ENCODE results near the gene QKI.

The QKI gene

DNA sequence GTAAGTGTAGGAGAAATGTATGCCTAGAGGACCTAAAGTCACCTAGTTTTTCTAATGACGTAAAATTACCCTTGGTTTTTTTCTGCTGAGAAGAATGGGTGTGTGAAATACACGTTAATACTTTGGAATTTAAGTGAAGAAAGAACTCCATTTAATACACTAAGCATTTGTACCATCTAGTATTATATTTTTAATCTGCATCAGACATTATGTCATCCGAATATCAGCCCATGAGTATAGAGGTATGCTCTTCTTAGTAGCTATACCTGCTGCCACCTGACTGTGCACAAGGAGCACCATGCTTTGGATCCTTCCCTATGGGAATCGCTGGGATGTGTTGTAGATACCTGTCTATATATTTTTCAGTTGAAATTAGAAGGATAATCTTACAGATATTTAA lies 106.4 kb downstream of the QKI start:
- Histone ChIP-seq H3K36me3 (ENCODE audit: control insufficient read depth in 2 of 2, insufficient read depth in 1 of 2, low read length in 2 of 2) (no peaks in the 10 kb centered on the region), H3K4me1 (ENCODE audit: control insufficient read depth, insufficient read depth, low read length) (no peaks in the 10 kb centered on the region), H3K4me3 (ENCODE audit: low read depth, low read length) (no peak overlapping the region), H3K27ac (ENCODE audit: extremely low read depth, low read depth, low read length) (no peak overlapping the region), H3K9me3 (ENCODE audit: control insufficient read depth, insufficient read depth, low read depth, low read length) (no peaks in the 10 kb centered on the region)
- TF ChIP-seq ZEB2 (tag by site-specific recombination; IDR thresholded peaks at IDR 0.05) (no peak), ZNF513 (tag by site-specific recombination; IDR thresholded peaks at IDR 0.05) (no peak), MZF1 (tag by site-specific recombination; IDR thresholded peaks at IDR 0.05; ENCODE audit: borderline replicate concordance) (no peak), ZNF211 (tag by site-specific recombination; IDR thresholded peaks at IDR 0.05; ENCODE audit: low read depth) (no peak), ZNF544 (tag by site-specific recombination; IDR thresholded peaks at IDR 0.05) (no peak), AEBP2 (tag by site-specific recombination; IDR thresholded peaks at IDR 0.05; ENCODE audit: borderline replicate concordance) (no peak), BCL11B (tag by site-specific recombination; IDR thresholded peaks at IDR 0.05; ENCODE audit: low read depth) (no peak), ZNF10 (tag by site-specific recombination; IDR thresholded peaks at IDR 0.05) (no peak), ZNF324 (tag by site-specific recombination; IDR thresholded peaks at IDR 0.05) (no peak), OSR2 (tag by site-specific recombination; IDR thresholded peaks at IDR 0.05) (no peak), HOXC10 (CRISPR knock-in tag; IDR thresholded peaks at IDR 0.05) (no peak), GFI1B (tag by site-specific recombination; IDR thresholded peaks at IDR 0.05) (no peak), ZNF600 (tag by site-specific recombination; IDR thresholded peaks at IDR 0.05) (no peak), ZNF26 (tag by site-specific recombination; IDR thresholded peaks at IDR 0.05) (no peak)
- TF ChIP-seq, protein P1, sequence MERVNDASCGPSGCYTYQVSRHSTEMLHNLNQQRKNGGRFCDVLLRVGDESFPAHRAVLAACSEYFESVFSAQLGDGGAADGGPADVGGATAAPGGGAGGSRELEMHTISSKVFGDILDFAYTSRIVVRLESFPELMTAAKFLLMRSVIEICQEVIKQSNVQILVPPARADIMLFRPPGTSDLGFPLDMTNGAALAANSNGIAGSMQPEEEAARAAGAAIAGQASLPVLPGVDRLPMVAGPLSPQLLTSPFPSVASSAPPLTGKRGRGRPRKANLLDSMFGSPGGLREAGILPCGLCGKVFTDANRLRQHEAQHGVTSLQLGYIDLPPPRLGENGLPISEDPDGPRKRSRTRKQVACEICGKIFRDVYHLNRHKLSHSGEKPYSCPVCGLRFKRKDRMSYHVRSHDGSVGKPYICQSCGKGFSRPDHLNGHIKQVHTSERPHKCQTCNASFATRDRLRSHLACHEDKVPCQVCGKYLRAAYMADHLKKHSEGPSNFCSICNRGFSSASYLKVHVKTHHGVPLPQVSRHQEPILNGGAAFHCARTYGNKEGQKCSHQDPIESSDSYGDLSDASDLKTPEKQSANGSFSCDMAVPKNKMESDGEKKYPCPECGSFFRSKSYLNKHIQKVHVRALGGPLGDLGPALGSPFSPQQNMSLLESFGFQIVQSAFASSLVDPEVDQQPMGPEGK (tag by site-specific recombination; IDR thresholded peaks at IDR 0.05) = no peak
- TF ChIP-seq, protein P2, sequence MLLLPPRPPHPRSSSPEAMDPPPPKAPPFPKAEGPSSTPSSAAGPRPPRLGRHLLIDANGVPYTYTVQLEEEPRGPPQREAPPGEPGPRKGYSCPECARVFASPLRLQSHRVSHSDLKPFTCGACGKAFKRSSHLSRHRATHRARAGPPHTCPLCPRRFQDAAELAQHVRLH (tag by site-specific recombination; IDR thresholded peaks at IDR 0.05) = no peak
- ChIA-PET POLR2A (no interaction called here), CTCF (interaction anchor here (1.0 kb wide), 1 partner anchor 34 kb away, joined by 5 read pairs; no protein-coding TSS in a partner anchor)

- POLR2A ChIA-PET = no interaction called here
- H3K27ac ChIP-seq (ENCODE audit: extremely low read depth, low read depth, low read length) = no peak overlapping the region
- H3K9me3 ChIP-seq (ENCODE audit: control insufficient read depth, insufficient read depth, low read depth, low read length) = no peaks in the 10 kb centered on the region
- no peak overlapping the region for H3K4me3 ChIP-seq (ENCODE audit: low read depth, low read length)
- CTCF ChIA-PET = no interaction called here
- H3K36me3 ChIP-seq (ENCODE audit: control insufficient read depth in 2 of 2, insufficient read depth in 1 of 2, low read length in 2 of 2) = no peaks in the 10 kb centered on the region
- no peaks in the 10 kb centered on the region for H3K4me1 ChIP-seq (ENCODE audit: control insufficient read depth, insufficient read depth, low read length)
- TF ChIP-seq ZNF623 (tag by site-specific recombination; IDR thresholded peaks at IDR 0.05) = no peak
- TF ChIP-seq ZBTB7A (tag by site-specific recombination; IDR thresholded peaks at IDR 0.05; ENCODE audit: low read depth) = no peak
- TF ChIP-seq, protein P3, sequence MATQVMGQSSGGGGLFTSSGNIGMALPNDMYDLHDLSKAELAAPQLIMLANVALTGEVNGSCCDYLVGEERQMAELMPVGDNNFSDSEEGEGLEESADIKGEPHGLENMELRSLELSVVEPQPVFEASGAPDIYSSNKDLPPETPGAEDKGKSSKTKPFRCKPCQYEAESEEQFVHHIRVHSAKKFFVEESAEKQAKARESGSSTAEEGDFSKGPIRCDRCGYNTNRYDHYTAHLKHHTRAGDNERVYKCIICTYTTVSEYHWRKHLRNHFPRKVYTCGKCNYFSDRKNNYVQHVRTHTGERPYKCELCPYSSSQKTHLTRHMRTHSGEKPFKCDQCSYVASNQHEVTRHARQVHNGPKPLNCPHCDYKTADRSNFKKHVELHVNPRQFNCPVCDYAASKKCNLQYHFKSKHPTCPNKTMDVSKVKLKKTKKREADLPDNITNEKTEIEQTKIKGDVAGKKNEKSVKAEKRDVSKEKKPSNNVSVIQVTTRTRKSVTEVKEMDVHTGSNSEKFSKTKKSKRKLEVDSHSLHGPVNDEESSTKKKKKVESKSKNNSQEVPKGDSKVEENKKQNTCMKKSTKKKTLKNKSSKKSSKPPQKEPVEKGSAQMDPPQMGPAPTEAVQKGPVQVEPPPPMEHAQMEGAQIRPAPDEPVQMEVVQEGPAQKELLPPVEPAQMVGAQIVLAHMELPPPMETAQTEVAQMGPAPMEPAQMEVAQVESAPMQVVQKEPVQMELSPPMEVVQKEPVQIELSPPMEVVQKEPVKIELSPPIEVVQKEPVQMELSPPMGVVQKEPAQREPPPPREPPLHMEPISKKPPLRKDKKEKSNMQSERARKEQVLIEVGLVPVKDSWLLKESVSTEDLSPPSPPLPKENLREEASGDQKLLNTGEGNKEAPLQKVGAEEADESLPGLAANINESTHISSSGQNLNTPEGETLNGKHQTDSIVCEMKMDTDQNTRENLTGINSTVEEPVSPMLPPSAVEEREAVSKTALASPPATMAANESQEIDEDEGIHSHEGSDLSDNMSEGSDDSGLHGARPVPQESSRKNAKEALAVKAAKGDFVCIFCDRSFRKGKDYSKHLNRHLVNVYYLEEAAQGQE (tag by site-specific recombination; IDR thresholded peaks at IDR 0.05) = no peak
- TF ChIP-seq GLIS1 (tag by site-specific recombination; IDR thresholded peaks at IDR 0.05) = no peak
- no peak for TF ChIP-seq ZNF114 (tag by site-specific recombination; IDR thresholded peaks at IDR 0.05)
- TF ChIP-seq ZNF24 (tag by site-specific recombination; IDR thresholded peaks at IDR 0.05) = no peak
These were observed 107.5 kb downstream of the QKI start for GRCh38 chr6:163522033-163522432.

All from HEK293 (cell line).